Activated T-cell treated with anti-CD3 and anti-CD28 coated beads for 4 hours (primary cell): ENCODE measurements around the gene MAGOH.

Source experiments
- DNase-seq: peaks from one replicate; pipeline ENCODE4 v3.0.0-alpha.2; 2020

Gene MAGOH

GRCh38 chr1:53270107-53270506 lies 31.8 kb upstream of the MAGOH start:
- no peak for DNase-seq

- no peak for DNase-seq
Measured at GRCh38 chr1:53267761-53268160, 29.4 kb upstream of the MAGOH start.

- DNase-seq = no peak
Measured at GRCh38 chr1:53266038-53266437, 27.7 kb upstream of the MAGOH start.

GRCh38 chr1:53265581-53265980 lies 27.3 kb upstream of the MAGOH start:
- no peak for DNase-seq

DNA sequence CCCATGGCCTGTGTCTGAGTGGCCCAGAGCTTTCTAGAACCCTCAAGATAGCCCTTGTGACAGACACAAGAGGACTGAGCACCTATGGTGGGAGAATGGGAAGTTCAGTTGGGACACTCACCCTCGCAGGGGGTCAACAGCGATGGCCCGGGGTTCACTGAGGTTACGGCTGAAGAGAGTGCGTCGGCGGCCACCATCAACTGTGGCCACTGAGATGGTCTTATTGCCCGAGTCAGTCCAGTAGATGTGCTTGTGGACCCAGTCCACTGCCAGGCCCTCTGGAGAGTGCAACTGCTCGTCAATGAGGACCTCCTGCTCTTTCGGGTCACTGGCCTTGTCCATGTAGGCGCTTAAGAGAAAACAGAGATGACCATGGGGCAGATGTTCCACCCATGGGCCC lies 25.7 kb upstream of the MAGOH start:
- DNase-seq = no peak

DNA sequence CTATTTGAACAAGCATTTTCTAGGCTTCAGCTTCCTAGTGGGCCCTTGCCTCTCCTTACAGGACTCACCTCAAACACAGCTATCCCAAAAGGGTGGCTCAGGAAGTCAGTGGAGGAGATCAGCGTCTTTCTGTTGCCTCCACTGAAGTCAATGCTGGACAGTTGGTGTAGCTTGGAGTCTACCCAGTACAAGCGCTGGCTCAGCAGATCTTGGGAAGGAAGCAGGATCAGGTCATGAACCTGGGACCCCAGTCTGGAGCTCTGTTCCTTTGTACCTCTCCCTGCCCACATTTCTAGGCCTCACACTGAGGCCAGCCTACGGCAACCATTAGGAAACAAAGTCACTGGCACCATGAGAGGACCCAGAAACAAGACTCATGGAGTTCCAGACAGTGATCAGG lies 23.7 kb upstream of the MAGOH start:
- no peak for DNase-seq

GRCh38 chr1:53260631-53261247 lies 22.4 kb upstream of the MAGOH start:
- no peak for DNase-seq

DNA sequence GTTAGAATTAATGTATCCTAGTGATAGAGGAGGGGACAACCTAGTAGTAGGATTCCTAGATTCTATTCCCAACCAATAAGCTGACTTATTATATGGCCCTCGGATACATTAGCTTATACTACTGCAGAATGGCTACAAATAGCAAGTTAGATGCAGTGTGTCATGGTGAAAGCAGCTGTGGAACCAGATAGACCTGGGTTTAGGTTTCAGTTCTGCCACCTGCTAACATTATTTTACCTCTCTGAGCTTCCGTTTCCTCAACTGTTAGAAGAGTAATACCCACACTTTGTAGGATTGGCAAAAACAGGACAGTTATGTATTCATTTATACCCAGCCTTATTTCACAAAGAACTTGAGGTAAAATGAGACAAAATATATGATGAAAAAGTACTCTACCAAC lies 21.6 kb upstream of the MAGOH start:
- no peak for DNase-seq

- DNase-seq = no peak
Measured at GRCh38 chr1:53258216-53258615, 19.9 kb upstream of the MAGOH start.

DNA sequence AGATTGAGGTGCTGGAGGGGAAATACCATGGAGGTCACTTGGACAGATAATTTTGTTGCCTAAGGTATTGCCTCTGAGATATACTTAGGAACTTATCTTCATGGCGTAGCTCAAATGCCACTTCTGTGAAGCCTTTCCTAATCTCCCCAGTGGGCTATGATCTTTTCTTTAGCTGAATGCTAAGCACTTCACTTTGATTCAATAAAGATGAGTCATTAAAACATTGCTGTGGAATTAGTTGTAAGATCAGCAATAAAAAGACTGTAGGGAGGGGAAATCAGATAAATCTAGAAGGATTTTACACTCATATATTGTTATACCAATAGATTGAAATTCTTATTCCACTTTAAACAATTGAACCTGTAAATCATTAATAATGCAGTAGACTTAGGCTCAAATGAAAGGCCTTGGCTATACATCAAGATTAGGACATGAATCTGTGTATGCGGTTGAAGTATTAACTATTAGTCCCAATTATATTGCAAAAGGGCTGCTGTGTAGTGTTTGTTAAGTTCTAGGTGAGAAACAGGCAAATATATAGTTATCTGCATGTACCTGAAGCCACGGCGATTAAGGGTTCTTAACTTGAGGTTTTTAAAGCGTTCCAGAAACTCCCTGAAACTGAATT lies 19.2 kb upstream of the MAGOH start:
- no peak for DNase-seq

- DNase-seq = no peak
Measured at GRCh38 chr1:53256511-53257453, 18.5 kb upstream of the MAGOH start.

DNA sequence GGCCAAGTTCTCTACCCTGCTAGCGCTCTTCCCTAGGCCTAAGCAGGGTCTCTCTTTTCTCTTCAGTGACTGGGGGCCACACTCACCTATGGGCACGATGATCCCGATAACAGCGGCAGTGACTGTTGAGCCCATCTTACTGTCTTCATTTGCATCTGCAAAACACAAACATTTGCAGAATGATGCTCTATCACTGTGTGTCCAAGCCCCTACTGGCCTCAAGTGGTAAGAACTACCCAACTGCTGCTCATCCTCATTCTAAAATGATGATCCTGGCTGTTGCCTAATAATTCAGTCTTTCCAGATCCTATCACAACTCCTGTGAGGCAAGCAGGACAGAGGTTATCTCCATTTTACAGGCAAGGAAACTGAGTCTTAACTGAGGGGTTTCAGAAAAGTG lies 16.7 kb upstream of the MAGOH start:
- no peak for DNase-seq

GRCh38 chr1:53254011-53254640 lies 15.8 kb upstream of the MAGOH start:
- DNase-seq = no peak

GRCh38 chr1:53250325-53250724 lies 12.0 kb upstream of the MAGOH start:
- no peak for DNase-seq

- no peak for DNase-seq
Measured at GRCh38 chr1:53249706-53250105, 11.4 kb upstream of the MAGOH start.

DNA sequence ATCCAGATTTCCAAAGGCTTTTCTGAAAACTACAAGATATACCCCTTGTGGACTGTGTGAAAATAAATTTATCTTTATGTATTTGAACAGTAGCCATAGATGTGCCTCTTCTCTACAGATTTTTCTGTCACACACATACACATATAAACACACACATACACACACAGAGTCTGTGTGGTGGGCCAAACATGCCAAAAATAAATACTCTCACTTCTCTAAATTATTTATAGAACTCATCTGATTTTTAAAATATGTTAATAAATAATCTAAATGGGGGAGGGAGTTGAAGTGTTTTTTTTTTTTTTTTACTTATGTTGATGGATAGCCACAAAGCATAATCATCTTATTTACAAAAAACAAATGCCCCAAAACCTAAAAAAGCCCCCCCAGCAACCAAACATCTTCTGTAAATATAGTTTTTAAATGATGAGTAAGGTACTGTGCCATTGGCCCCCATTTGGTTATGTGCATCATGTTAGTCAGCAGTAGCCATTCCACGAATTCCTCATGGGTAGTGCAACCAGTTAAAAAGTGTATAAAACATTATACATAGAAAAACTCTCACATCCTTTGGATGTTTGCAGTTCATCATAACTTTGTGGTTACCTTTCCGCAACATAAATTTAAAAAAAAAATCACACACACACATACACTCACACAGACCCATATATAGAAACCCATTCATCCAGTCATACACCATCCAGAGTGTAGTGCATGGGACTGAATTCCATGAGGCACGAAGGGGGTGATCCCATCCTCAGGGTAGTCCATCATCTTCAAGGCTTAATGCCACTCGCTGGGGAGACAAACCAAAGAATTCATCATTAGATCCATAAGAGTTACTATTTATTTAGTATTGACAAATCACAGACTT lies 8.2 kb upstream of the MAGOH start:
- no peak for DNase-seq

- DNase-seq = no peak
Measured at GRCh38 chr1:53244141-53244540, 5.8 kb upstream of the MAGOH start.

GRCh38 chr1:53242381-53242780 lies 4.1 kb upstream of the MAGOH start:
- DNase-seq = no peak

DNA sequence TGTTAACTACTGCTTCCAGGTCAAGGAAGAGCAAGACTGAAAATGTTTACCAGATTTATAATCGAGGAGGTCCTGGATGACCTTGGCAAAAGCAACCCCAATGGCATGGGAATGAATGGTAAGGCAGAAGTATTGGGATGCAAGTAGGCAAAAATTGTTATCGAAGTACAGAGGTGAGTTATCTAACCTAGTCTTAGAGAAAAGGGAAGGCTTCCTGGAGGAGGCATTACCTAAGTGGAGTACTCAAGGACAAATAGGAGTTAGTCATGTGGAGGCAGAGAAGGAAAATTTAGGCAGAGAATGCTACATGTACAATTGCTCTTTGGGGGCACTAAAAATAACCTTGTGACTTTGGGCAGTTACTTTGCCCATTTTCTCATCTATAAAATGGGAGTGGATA lies 3.5 kb upstream of the MAGOH start:
- no peak for DNase-seq

DNA sequence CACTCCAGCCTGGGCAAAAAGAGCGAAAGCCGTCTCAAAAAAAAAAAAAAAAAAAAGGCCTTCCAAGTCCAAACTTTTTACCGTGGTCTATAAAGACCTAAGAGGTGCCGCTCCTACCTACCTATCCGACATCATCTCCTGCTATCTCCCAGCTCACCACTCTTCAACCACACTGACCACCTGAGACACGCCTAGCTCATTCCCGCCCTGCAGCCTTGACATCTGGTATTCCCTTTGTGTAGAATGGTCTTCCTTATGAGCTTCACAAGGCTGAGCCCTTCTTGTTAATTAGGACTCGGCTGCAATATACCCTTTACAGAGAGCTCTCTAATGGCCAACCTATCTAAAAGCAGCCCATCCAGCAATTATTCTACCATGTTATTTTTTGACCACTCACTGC lies 680 bp downstream of the MAGOH start:
- DNase-seq = no peak

GRCh38 chr1:53220962-53221286 lies 17.4 kb downstream of the MAGOH start:
- no peak for DNase-seq

- DNase-seq = peak; percentile 89
Measured at GRCh38 chr1:53220171-53220961, 18.0 kb downstream of the MAGOH start, which contains the start of gene CZIB. Gene CZIB (minus strand): TSS chr1:53220634. CDS start chr1:53220575, 59 bp downstream.
